Fibroblast of pulmonary artery (primary cell): ENCODE results near the gene FAM25G.
"Not testable (repeated sequence)": the region's sequence is repeated elsewhere in the genome, so short reads cannot be mapped to it uniquely, and the experiment has no call there.

Experiments used
- DNase-seq: peaks from one replicate; pipeline ENCODE4 v3.0.0-alpha.2; 2010; ENCODE audit warnings: low read depth
- H3K4me3 ChIP-seq: replicated peaks from 2 replicates; pipeline ENCODE4 v1.5.1; 2011; ENCODE audit warnings: low read depth, mild to moderate bottlenecking, control low read depth, low read length, moderate library complexity
- CTCF ChIP-seq: IDR thresholded peaks from 2 replicates; pipeline ENCODE4 v1.5.1; 2011; ENCODE audit warnings: mild to moderate bottlenecking, control low read depth, low read length, inconsistent platforms; ENCODE audit errors: missing control alignments

FAM25G gene

GRCh38 chr10:47456794-47457527, 34.5 kb downstream of the FAM25G start:
- TF ChIP-seq CTCF, result no peak
- no peak overlapping the region for H3K4me3 ChIP-seq
- no peak for DNase-seq

GRCh38 chr10:47456079-47456785, 35.3 kb downstream of the FAM25G start:
- no peak for TF ChIP-seq CTCF
- no peak for DNase-seq
- H3K4me3 ChIP-seq, result no peak overlapping the region

GRCh38 chr10:47455350-47456078, 36.0 kb downstream of the FAM25G start:
- DNase-seq, H3K4me3 ChIP-seq: not testable (repeated sequence)

GRCh38 chr10:47454780-47455058, 36.8 kb downstream of the FAM25G start:
- H3K4me3 ChIP-seq, result no peak overlapping the region
- no peak for DNase-seq
- no peak for TF ChIP-seq CTCF

GRCh38 chr10:47454008-47454779, 37.3 kb downstream of the FAM25G start:
- DNase-seq, result no peak
- H3K4me3 ChIP-seq, result no peak overlapping the region
- TF ChIP-seq CTCF, result no peak

GRCh38 chr10:47453141-47454007, 38.1 kb downstream of the FAM25G start:
- DNase-seq, result no peak
- TF ChIP-seq CTCF, result no peak
- no peak overlapping the region for H3K4me3 ChIP-seq
